GM21529 (cell line): ENCODE results near the gene TEX53.
A peak's percentile ranks its signal among the peaks of the same experiment; 100 is the strongest.

Source experiments
- ATAC-seq: cut with Tn5 transposase; IDR thresholded peaks from one replicate; pipeline ENCODE4 v1.9.1; 2021; ENCODE audit not compliant: unreplicated experiment

The TEX53 gene

GRCh38 chr9:114641967-114642366 is 15.6 kb downstream of the TEX53 start:
- no peak for ATAC-seq

GRCh38 chr9:114638404-114638803 is 19.2 kb downstream of the TEX53 start:
- no peak for ATAC-seq

- ATAC-seq, result no peak
Measured at GRCh38 chr9:114634387-114634786, 23.2 kb downstream of the TEX53 start.

- ATAC-seq, result no peak
Measured at GRCh38 chr9:114633438-114634089, 24.0 kb downstream of the TEX53 start.

GRCh38 chr9:114631166-114631565 is 26.4 kb downstream of the TEX53 start:
- ATAC-seq, result no peak

GRCh38 chr9:114629563-114630090 is 28.0 kb downstream of the TEX53 start:
- no peak for ATAC-seq

- ATAC-seq, result no peak
Measured at GRCh38 chr9:114627553-114627952, 30.1 kb downstream of the TEX53 start.

GRCh38 chr9:114626415-114627020 is 31.1 kb downstream of the TEX53 start:
- no peak for ATAC-seq

- ATAC-seq, result no peak
Measured at GRCh38 chr9:114624677-114625076, 32.9 kb downstream of the TEX53 start.

- ATAC-seq, result no peak
Measured at GRCh38 chr9:114621975-114622609, 35.5 kb downstream of the TEX53 start.

- no peak for ATAC-seq
Measured at GRCh38 chr9:114621561-114621960, 36.0 kb downstream of the TEX53 start.

- peak; percentile 52 for ATAC-seq
Measured at GRCh38 chr9:114619191-114619761, 38.3 kb downstream of the TEX53 start.

- peak; percentile 66 for ATAC-seq
Measured at GRCh38 chr9:114616684-114617520, 40.7 kb downstream of the TEX53 start.

GRCh38 chr9:114614373-114614772 is 43.2 kb downstream of the TEX53 start:
- ATAC-seq, result no peak

GRCh38 chr9:114613919-114614318 is 43.7 kb downstream of the TEX53 start:
- no peak for ATAC-seq

GRCh38 chr9:114613087-114613486 is 44.5 kb downstream of the TEX53 start:
- no peak for ATAC-seq

- no peak for ATAC-seq
Measured at GRCh38 chr9:114612272-114612923, 45.2 kb downstream of the TEX53 start.

- ATAC-seq, result peak; percentile 38
Measured at GRCh38 chr9:114611516-114612271, 45.9 kb downstream of the TEX53 start.

- ATAC-seq, result no peak
Measured at GRCh38 chr9:114608525-114608796, 49.1 kb downstream of the TEX53 start.
